Renal cortical epithelial cell (primary cell): ENCODE results near the gene SUN5. TPM values are rescaled to one million over a fixed set of nuclear protein-coding genes. Genes with fewer than 3 reads are reported as not detected.

Experiments
- DNase-seq: peaks from one replicate; pipeline ENCODE4 v3.0.0-alpha.2; 2011; ENCODE audit warnings: low read depth
- total RNA-seq: library from RNA; depleted of rRNA; stranded (reverse); fragments of >200 nt; gene quantifications from 2 replicates; pipeline ENCODE4 v1.2.3, GENCODE V29; 2014

The SUN5 gene
- total RNA-seq, 1 donor from 2014 or later = not detected

DNA sequence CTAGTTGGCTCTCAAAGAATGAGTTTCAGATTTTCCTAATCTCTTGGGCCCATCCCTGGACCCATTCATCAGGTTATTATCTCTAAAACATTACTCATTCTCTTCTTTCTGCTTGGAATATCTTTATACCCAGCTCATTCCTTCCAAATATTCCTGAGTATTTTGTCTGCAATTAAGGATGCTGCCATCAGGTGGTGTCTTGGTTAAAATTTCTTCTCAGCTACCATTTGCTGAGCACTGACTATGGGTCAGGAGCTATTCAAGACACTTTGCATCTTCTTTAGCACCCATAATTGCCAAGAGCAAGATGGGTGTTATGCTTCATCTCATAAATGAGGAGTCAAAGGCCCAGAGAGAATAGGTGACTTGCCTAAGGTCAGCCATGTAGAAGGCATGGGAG is 8.4 kb downstream of the SUN5 start:
- no peak for DNase-seq

GRCh38 chr20:32993496-32994050 is 10.7 kb downstream of the SUN5 start:
- no peak for DNase-seq

DNA sequence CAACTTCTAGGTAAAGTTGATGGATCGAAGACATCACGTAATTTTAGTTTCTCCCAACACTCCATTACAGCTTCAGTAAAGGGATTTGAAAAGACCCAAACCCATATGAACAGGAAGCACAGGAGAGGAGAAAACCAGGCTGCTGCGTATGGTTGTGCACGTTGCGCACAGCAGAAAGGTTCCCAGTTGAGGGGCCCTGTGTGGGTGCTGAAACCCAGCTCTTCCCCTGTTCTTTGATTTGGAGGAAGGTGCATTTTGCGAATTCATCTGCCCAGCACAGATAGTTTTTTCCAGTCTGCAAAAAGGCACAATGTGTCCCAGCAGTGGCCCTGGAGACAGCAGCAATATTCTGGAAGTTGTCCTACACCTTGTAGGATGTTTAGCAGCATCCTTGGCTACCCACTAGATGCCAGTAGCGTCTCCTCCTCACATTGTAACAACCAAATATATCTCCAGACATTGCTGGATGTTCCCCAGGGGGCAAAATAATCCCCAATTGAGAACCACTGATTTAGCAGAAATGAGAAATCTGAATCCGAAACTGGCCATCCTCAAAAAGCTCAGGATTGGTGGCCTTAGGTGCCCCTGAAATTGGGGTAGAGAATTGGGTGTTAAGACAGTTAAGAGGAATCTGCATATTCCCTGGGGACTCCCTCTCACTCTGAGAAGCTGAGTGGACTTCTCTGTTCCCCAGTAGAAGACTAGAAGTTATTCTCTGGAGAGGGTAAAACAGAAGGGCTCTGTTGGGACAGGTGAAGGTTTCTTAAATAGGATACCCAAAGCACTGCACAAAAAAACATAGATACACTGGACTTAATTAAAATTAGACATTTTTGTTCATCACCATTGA is 12.2 kb downstream of the SUN5 start:
- DNase-seq = no peak

GRCh38 chr20:32991383-32991782 is 12.8 kb downstream of the SUN5 start:
- DNase-seq = no peak

DNA sequence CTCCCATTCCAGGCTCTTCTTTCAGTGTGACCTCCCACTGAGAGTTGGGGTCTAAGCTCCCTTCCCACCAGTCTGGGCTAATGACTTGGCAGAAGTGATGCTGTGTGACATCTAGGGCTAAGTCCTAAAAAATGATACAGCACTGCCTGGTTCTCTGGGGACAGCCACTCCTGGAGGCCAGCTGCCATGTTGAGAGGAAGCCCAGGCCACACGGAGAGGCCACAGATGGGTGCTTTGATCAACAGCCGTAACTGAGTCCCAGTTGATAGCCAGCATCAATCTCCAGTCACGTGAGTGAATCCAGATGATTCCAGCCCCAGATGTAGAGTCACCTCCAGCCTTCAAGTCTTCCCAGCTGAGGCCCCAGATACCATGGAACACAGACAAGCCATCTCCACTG is 13.8 kb downstream of the SUN5 start:
- DNase-seq = no peak

- DNase-seq = no peak
Observed at GRCh38 chr20:32989507-32990283, 14.5 kb downstream of the SUN5 start.

DNA sequence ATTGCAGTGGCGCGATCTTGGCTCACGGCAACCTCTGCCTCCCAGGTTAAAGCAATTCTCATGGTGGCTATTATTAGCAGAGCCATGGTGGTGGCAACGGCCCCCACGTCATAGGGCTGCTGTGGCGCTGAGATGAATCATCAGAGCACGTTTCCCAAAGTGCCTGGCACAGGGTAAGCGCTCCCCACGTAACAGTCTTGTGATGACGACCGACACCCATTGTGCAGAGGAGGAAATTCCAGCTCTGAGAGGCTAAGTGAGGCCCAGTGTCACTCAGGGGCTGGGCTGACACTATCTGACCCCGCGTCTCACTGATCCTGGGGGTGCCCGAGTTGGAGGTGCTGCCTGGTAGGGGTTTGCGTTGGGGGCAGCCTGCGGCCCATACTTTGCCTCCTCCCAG is 16.2 kb downstream of the SUN5 start:
- DNase-seq = no peak

- no peak for DNase-seq
Observed at GRCh38 chr20:32987044-32987825, 17.0 kb downstream of the SUN5 start.

DNA sequence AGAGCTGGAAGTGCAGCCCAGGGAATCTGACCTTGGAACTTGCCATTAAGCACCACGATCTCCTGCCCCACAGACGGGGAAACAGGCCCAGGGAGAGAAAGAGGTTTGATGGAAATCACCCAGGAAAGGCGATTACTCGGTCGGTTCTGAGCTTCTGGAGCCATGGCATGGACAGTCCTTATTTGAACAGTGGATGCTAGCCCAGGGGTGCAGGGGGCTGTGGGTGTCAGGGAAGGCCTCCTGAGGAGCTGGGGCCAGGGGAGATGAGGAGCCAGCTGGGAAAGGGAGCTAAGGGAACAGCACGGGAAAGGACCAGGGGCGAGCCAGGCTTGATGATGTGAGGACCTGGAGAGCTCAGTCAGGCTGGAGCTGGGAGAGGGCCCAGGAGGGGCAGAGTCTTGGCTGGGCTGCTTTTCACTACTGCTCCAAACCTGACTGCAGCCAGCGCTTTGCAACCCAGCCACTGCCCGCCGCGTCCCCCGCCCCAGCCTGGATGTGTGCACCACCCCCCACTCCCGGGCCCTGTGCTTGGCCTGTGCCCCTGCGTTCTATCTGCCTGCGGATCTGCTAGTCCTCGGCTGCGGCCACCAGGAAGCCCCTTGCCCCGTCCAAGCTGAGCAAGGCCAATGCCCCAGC is 17.8 kb downstream of the SUN5 start:
- DNase-seq = no peak

- DNase-seq = no peak
Observed at GRCh38 chr20:32985596-32985995, 18.6 kb downstream of the SUN5 start.

- no peak for DNase-seq
Observed at GRCh38 chr20:32984631-32985354, 19.4 kb downstream of the SUN5 start.

- DNase-seq = no peak
Observed at GRCh38 chr20:32984196-32984595, 20.0 kb downstream of the SUN5 start.

- DNase-seq = no peak
Observed at GRCh38 chr20:32983459-32984112, 20.6 kb downstream of the SUN5 start.

DNA sequence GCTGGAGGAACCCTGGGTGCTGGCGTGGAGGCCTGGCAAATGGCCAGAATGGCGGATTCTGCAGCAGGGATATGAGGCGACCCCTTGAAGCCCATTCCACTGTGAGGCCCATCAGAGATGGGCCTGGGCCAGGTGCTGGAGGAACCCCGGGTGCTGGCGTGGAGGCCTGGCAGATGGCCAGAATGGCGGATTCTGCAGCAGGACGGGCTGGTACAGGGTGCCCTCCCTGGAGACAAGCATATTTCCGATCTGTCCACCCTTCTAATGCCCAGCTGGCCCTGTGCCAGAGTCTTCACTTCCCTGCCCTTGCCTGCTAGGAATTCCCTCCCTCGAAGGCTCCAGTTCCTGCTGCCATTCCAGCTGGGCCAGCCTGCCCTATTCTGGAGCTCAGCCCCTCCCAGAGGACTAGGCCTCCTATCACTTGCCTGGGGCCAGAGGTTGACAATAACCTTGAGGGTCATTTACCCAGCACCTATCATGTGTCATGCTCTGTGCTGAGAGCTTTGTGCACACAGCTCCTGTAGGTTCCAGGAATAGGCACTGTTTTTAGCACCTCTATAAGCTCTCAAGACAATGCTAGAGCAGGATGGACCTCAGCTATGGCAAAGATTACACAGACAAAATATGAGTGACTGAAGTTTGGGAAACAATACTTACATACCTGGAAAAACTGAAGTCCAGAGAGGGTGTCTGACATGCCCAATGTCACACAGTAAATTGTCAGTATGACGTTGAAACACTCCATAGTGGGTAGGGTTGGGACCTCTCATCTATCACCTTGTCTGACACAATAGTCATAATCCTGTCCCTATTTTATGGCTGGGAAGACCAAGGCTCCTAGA is 21.4 kb downstream of the SUN5 start:
- DNase-seq = peak; percentile 6

- DNase-seq = no peak
Observed at GRCh38 chr20:32980990-32981389, 23.2 kb downstream of the SUN5 start.

GRCh38 chr20:32980131-32980941 is 23.9 kb downstream of the SUN5 start:
- DNase-seq = no peak

- DNase-seq = no peak
Observed at GRCh38 chr20:32979201-32979998, 24.8 kb downstream of the SUN5 start.

DNA sequence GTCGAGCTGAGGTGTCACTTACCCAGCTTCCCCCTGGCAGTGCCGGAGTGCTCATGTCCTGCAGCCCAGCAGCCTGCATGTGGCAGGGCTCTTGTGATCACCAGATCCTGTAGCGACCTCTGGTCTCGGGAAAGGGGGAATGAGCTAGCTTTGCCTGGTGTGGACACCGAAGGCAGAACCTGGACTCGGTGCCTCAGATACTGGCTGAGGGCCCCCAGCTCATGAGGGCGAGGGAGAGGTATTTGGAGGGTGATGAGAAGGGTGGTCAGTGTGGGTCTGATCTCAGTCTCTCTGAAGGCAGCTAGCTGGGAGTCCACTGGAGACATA is 26.3 kb downstream of the SUN5 start:
- no peak for DNase-seq
